DMS 273 (cell line): ENCODE data around the gene HDAC4.

Experiments
- DNase-seq: peaks from one replicate; lab custom pipeline; 2025; ENCODE audit not compliant: unreplicated experiment; lab: John Stamatoyannopoulos, UW

HDAC4 gene

DNA sequence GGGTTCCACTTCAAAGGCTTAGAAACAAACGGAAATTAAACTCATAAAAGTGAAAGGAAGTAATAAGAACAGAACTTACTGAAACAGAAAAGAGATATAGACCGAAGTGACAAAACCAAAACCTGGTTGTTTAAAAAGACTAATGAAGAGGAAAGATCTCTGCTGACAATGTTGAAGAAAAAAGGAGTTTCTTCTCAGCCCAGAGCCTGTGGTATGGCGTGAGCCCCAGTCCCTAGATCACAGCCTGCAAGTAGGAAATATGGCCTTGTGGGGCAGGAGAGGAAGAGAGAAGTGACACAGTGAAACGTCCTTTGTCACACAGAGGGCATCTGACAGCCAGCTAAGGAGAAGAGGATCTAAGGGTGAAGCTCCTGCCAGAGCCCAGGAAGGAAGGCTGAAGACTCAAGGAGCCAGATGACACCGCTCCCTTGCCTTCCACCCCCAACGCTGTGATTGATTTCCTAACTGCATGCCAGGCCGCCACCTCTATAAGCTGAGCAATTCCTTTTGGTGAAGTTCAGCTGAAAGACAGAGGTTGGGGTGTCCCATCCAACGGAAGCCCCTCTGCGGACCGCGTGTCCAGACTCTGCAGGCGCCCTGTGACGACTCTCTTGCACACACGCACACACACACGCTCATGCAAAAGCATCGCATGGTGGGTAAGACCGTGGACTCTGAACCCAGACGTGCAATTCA is 141.1 kb downstream of the HDAC4 start:
- DNase-seq: no peak

DNA sequence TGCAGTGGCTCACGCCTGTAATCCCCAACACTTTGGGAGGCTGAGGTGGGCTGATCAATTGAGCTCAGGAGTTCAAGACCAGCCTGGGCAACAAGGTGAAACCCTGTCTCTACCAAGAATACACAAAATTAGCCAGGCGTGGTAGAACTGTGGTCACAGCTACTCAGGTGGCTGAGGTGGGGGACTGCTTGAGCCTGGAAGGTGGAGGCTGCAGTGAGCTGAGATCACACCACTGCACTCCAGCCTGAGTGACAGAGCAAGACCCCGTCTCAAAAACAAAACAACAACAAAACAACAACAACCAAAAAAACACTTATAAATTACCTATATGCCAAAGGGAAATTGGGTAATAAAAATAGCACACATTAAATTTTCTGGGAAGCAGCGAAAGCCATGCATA is 141.6 kb downstream of the HDAC4 start:
- DNase-seq: no peak

DNA sequence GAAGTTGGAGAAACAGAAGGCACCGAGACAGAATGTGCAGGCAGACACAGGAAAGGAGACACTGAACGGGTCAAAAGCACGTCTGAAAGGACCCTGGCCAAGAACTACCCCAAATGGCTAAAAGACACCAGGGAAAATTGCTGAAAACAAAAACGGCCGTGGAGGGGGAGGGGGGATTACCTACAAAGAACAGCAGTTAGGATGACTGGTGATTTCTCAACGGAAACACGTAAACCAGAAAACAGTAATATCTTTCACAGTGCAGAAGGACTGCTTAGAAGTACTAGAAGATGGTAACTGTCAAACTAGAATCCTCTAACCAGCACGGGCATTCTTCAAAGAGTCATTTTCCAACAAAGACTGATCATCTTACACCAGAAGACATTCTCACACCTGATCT is 142.6 kb downstream of the HDAC4 start:
- DNase-seq: no peak

DNA sequence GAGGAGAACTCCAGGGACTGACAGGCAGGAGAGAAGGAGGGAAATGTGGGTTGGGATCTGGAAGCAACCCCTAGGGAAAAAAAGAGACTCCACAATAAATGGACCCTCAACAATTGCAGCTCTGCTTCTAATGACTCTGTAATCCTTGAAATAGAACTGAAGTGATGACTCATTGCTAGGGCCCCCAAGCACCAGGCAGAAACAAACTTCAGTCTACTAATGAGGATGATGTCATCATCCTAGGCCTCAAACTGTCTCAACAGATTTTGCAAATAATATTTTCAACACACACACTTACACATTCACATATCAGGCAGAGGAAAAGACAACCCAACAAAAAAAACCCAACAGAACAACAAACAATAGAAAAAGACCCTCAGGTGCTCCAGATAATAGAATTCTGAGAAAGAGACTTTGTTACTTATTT is 143.3 kb downstream of the HDAC4 start:
- peak; percentile 31 for DNase-seq

DNA sequence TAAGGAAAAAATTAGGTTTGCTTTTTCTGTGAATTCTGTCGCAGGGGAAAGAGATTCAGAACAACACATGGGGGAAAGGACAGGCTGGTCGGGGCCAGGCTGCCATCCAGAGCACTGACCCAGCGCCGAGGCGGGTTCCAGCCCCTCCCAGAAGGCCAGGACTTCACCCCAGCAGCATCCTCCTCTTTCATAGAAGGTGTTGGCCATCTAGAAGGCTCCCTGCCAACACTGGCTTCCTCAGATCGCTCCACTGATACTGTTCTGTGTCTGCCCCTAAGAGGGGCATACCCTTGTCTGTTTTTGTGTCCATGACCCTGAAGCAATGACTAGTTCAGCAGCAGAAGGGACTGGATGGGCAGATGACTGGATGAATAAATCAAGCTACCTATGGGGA is 144.5 kb downstream of the HDAC4 start:
- no peak for DNase-seq

DNA sequence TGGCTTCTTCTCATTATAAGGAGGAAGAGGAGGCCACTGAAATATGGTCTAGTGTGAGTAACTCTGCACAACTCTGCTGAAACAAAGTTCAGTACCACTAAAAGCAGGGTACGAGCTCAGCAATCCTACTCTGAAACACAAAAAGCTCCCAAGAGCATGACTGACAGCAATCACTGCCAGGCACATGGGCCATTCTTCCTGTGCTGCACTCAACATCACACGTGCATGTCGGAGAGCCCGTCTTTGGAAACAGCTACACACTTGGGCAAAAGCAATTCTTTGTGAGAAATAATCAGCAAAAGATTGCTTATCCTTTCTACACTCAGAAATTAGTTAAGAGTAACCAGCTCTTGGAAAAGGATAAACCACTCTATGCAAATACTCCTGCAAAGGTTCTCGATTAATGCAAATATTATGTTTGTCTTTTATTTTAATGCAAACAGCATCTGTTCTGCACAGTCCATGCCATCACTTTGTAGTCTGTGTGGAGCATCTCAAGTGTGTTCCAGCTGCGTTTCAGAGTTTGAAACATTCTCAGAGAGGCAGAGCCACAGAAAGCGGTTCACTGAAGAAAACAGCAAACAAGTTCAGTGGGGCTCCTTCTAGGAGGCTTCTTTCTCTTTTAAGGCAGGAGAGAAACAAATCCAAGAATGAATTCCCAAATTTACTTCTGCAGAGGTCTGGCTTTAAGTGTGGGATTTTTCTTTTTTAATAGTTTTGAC is 145.0 kb downstream of the HDAC4 start:
- no peak for DNase-seq

DNA sequence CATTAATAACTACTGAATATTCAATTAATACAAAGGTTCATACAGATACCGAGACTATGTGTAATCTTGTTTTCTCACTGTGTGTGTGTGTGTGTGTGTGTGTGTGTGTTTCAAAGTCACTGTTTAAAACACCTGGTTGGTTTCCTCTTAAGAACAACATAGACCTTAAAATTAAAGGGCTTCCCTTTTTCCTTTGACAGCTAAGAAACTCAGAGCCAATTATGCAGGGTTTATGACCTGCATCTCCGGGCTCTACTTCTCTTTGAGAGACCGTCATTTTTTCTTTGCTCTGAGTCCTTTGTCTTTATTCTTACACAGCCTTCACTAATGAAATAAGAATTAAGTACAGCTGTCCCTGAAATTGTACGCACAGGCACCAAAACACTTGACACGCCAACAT is 145.6 kb downstream of the HDAC4 start:
- DNase-seq: no peak

DNA sequence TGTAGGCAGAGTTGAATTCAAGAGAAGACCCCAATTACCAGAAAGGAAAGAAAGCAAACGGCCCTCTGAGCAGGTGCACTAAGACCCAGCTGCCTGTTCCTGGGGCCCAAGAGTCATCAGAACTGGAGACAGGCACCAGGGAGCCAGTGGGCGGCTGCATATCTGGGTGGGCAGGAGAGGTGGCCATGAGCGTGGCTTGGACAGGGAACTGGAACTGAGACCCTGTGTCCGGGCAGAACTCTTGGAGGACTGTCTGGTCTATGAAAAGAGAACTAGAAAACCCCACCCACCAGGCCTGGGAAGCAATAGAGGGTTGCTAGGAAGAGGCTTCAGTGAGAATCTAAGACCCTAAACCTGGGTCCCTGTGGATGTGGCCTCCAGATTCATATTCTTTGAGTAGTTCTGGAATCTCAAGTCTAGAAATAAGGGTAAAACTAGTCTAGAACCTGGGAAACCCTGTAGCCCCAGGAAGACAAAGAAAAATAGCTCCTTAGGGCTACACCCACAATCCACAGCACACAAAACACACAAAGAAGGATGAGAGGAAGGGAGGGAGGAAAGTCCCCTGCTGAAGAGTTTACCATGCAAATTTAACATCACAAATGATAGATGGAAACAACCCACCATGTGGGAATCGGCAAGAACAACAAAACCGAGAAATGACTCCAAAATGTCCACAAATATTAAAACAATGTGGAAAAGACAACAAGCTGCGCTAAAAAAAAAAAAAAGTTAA is 147.0 kb downstream of the HDAC4 start:
- no peak for DNase-seq

DNA sequence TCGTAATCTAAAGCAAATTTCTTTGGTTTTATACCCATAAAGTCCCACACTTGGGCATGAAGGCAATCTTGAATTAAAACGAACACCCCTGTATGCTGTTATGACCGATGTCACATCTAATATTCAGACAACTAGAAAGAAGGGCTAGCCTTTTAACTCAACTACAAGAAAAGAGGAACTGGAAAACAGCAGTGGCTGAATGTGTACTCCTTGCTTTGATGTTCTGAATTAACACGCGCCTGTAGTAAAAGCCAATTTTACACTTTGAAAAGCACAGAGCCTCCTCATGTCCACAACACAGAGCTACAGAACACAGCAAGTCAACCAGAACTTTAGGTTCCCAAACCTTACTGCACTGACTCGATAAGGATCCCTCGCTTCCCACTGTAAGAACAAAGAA is 147.6 kb downstream of the HDAC4 start:
- no peak for DNase-seq

DNA sequence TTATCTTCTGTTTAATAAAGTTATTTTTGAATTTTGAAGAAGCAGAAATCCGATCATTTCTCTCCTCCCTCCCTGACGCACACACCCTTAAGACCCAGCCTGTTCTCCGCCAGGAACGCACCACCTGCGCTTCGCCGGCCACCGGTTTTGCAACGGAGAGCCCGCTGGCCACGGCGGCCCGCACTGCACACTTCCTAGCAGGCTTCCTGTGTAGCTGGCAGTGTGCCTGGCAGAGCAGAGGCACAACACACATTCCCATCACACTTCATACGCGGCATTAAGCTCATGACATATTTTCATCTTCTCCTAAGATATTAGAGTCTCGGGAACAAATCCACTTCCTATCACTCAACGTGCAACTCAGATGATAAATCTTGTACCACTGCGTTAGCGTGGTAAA is 148.0 kb downstream of the HDAC4 start:
- DNase-seq: no peak

DNA sequence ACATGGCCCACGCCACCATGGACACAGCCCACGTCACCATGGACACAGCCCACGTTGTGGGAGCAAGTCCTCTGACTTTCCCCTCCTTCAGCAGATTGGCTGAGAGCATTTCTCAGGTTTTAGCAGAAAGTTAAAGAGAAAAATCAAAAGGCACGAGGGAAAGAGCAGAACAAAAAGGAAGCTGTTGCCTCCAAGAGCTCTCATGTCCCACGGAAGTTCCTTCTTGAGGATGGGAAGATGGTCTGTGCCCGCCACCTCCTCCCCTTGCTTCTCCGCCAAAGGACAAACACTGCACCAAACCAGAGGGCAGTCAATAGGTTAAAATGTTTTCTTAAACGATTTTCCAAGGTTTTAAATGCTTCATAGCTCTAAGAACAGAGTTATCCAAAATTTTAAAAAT is 148.4 kb downstream of the HDAC4 start:
- DNase-seq: no peak

DNA sequence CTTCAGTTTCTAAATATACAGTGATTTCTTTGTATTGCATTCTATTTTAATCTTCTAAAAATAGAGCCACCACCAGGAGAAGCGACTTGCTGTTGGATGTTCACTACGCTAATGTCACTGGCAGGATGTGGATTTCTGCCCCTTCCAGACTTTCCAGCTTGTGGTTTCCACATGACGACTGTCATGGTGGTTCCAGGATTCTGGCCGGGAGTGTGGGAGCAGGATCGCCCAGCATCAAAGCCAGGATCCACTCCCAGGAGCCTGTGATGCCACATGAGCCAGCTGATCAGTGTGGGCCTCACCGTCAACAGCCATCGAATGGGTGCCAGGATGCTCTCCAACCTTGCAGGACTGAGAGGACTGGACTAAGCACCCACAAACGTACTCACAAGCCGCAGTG is 148.8 kb downstream of the HDAC4 start:
- DNase-seq: no peak

DNA sequence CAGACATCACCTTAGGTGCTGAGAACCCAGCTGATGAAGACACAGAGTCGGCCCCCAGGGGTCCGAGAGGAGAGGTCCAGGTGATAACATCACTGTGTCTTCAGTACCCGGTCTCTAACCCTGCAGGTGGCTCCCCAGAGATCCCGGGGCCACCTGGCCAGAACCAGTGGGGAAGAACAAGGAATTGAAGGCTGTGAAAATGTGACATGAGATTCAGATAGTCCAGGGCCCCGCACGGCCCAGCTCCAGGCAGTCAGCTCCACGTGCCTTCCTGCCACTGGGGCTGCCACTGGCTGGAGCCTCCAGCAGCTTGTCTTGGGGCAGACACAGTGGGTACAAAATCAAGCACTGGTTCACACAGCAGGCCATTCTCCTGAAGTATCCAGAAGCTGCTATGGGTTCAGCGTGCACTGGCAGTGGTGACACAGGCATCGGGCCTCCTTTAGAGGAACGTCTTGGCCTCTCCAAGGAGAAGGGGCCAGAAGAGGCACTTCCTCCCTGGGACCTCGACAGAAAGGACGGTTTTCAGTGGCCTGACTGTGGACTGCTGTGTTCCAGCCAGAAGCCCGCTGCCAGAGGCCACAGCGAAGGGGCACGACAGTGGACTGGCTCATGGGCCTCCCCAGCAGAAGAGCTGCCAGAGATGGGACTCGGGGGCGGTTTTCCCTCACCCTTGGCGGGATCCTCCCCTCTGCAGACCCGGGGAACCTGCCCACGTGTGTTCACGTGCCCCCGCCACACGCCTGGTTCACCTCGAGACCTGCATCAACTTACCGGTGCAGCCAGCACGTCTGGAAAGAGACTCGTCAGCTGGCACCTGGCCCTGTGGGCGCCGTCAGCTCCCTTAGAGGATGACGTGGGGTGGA is 150.4 kb downstream of the HDAC4 start:
- DNase-seq: no peak

DNA sequence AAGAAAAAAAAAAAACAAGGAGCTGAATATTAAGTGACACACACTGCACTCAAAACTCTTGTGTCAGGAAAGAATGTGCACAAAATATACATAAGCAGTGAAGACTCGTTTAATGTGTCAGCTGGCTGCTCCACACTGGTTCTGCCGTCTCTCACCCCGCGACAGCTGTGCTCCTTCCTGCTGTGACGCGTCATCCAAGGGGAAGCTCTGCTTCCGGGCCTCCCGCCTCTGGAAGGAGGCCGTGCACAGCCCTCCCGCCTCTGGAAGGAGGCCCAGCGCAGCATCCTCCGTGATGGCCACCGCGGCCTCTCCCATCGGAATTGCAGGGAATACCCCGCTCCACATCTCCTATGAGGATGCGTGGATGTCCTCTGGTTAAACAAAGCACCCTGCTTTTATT is 151.0 kb downstream of the HDAC4 start:
- peak; percentile 77 for DNase-seq

DNA sequence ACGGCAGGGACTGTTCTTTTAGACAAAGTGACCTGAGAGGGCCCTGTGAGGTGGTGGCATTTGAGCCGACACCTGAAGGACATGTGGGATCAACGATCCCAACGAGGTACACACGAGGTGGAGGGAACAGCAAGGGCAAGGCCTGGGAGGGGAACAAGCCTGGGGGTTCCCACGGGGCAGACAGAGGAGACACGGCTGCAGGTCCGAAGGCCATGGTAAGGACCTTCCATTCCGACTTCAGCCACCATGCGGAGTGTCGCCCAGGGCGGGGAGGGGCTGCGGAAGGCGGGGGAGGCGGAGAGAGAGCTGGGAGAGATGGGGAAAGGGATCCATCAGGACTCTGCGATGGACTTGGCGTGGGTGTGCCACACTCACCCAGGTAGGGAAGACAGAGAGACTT is 151.8 kb downstream of the HDAC4 start:
- DNase-seq: no peak

DNA sequence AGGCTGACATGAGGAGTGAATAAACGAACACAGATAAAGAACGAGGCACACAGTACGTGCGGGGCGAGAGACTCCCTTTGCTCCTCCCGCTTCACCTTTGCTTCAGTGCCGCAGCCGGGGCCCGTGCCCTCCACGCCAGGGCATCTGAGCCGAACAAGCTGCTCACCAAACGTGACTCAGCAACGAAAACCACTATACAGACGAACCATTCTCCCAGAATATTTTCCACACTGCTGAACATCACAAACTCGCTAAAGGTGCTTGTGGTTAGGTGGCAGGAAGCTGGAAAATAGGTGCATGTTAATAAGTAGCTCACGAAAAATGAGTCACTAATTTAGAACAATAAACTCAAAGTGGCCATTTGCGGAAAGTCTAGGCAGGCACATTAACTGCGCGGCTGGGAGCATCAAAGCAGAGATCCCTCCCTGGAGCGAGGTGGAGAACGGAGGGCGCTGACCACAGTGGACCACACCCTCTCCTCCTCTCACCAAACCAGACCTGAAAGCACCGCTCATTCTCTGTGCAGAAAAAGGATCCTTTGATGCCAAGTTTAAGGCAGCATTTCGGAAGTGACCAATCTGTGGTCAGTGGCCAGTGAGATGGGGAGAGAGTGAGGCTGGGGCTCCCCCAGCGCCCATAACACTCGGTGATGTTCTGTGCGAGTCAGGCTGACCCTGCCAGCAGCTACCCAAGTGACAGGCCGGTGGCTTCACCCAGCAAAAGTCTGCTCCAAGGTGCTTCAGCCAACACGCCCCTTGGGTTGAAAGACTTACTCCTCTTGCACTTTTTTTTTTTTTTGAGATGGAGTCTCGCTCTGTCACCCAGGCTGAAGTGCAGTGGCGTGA is 153.2 kb downstream of the HDAC4 start:
- no peak for DNase-seq

DNA sequence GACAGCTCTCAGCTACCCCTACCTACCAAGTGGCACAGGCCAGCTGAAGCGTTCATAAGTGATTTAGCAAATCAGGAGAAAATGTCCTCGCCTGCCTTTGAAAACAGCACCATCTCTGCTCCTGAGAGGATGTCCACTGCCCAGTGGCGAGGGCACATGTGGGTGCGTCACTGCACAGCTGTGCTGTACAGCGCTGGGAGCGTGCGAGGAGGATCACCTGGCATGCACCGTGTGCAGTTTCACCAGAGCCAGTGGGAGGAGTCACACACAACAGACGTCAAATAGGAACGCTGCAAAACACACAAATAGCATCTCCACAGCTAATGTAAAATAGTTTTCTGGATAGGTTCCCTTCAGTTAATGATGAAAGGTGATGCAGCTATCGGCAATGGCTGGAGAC is 154.1 kb downstream of the HDAC4 start:
- DNase-seq: no peak

DNA sequence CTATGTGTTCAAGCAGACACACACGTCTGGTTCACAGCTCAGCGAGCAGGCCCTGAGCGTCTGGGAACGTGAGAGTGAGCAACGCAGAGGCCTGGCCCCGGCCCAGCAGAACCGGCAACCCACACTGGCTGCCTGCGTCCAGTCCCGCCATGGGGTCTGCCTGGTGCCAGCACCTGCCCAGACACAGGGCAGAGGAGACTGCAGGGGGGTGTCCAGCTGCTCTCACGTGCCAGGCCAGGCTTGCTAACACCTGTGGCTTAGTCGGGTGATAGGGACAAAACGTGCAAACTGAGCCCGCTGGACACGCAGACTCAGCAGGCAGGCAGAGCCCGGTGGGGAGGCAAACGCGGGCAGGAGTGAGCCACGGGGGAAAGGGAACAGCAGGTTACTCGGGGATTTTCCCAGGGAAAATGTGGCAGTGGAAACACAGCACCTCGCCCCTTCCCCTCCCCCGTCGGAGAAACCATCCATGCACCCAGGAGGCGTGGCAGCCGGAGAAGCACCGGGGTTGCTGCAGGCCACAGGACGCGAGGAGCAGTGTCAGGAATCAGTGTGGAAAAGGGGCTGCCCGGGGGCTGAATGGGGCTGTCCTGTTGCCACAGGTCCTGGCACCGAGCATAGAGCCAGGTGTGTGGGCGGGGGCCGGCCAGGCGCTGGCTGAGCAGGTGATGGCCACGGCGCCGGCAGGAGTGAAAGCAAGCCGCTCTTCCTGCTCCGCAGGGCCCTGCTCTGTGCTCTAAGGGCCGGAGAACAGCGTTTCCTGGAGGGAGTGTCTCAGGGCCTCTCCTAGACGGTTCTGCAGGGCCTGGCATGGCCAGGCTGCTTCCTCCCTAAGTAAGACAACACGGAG is 154.7 kb downstream of the HDAC4 start:
- no peak for DNase-seq

DNA sequence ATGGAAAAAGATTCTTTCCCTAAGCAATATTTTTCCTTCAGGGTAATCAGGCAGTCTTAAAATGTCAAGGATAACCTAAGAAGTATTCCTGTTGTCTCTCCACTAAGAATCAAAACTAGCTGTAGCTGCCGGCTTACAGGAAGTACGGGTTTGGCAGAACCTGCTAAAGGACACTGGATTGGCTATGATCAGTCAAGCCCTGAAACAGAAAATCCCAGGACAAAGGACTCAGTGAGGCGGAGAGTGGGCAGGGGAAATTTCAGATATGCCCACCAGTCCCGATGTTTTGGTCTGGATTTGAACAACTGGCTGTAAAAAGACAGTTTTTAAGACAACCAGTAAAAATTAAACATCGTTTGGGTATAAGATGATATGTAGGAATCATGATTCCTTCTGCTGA is 155.7 kb downstream of the HDAC4 start:
- no peak for DNase-seq
